IPS-20b (cell line): ENCODE results near the gene SEC22C.

ENCODE experiments used
- H3K27ac ChIP-seq: one replicate; pipeline ENCODE4 v1.5.1; 2013; ENCODE audit warnings: low read length
- H3K27me3 ChIP-seq: 2 replicates; pipeline ENCODE4 v1.6.1; 2013; ENCODE audit warnings: mild to moderate bottlenecking, low read length, inconsistent platforms; ENCODE audit not compliant: insufficient read depth
- H3K36me3 ChIP-seq: 2 replicates; pipeline ENCODE4 v1.6.1; 2013; ENCODE audit warnings: low read depth, mild to moderate bottlenecking, inconsistent platforms, low read length, moderate library complexity; ENCODE audit not compliant: insufficient read depth
- H3K4me1 ChIP-seq: 2 replicates; pipeline ENCODE4 v1.6.1; 2013; ENCODE audit warnings: mild to moderate bottlenecking, control low read depth, inconsistent platforms, low read length, moderate library complexity; ENCODE audit not compliant: insufficient read depth
- H3K4me3 ChIP-seq: 2 replicates; pipeline ENCODE4 v1.5.1; 2013; ENCODE audit warnings: mild to moderate bottlenecking, low read length, inconsistent platforms
- H3K9ac ChIP-seq: 2 replicates; pipeline ENCODE4 v1.6.1; 2013; ENCODE audit warnings: low read depth, mild to moderate bottlenecking, inconsistent platforms, low read length, moderate library complexity
- H3K9me3 ChIP-seq: 2 replicates; pipeline ENCODE4 v1.6.1; 2013; ENCODE audit warnings: mild to moderate bottlenecking, low read depth, low read length, inconsistent platforms; ENCODE audit not compliant: insufficient read depth

The SEC22C gene

DNA sequence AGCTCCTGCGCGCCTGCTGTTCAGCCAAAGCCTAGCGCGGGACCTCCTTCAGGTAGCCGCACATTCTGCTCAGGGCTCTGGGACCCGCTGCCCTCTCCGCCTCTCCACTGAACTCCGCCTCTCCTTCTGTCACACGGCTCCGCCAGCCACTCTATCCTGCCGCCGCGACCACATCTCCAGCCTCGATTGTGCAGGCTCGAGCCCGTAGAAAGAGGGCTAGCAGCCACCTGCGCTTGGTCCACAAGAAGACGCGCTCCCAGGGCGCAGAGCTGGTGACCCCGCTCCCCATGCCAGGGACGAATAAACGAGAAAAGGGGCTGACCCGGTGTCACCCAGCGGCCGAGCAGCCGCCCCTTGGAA is 80.5 kb downstream of the SEC22C start:
- peak overlapping the region; percentile 80 for H3K4me3 ChIP-seq

DNA sequence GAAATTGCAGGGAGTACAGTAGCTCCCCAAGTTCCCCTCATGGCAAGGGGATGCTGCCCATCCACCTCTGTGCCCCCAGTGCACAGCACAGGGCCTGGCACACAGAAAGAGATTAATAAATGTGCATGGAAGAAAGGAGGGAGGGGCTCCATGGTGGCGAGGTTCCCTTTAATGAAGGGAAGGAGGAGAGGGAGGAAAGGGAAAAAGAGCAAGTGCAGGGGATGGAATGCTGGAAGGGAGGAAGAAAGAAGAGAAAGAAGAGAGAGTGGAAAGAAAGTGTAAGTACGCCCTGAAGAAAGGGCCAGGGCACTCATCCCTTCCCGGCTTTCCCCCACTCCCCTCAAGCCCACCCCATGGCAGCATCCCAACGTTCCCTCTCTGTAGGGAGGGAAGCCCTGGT is 80.9 kb downstream of the SEC22C start:
- H3K4me3 ChIP-seq = peak overlapping the region; percentile 80

More for the DNA sequence above, 80.5 kb downstream of the SEC22C start:
- Histone ChIP-seq H3K36me3 (no peaks in the 10 kb centered on the region), H3K27me3 (peaks cover 61% of the 10 kb centered on the region), H3K9ac (no peak overlapping the region), H3K4me1 (peaks cover 6% of the 10 kb centered on the region; the same call in 1 of the 2 replicates), H3K27ac (no peak overlapping the region), H3K9me3 (no peaks in the 10 kb centered on the region)

DNA sequence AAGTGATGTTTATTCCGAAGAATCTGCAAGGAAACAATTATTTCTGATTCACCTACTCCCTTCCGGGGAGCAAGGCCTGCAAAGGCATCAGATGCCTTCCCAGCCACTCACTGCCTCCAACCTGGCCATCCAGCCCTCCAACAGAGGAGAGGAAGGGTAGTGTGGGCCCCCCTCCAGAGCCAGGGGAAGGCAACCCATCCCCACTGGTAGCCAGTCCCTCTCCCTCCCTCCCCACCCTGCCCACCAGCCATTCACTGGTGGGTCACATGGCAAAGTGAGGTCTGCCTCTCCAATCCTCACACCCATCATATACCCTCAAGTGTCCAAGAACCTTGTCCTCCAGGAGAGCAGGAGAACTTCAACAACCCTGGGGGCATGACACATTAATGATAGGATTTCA is 81.7 kb downstream of the SEC22C start:
- H3K27ac ChIP-seq = no peak overlapping the region
- H3K4me1 ChIP-seq = peaks cover 9% of the 10 kb centered on the region; the same call in 1 of the 2 replicates
- no peaks in the 10 kb centered on the region for H3K36me3 ChIP-seq
- H3K4me3 ChIP-seq = no peak overlapping the region
- no peaks in the 10 kb centered on the region for H3K9me3 ChIP-seq
- peaks cover 61% of the 10 kb centered on the region for H3K27me3 ChIP-seq
- no peak overlapping the region for H3K9ac ChIP-seq

More for the DNA sequence above, 80.9 kb downstream of the SEC22C start:
- Histone ChIP-seq H3K9me3 (no peaks in the 10 kb centered on the region), H3K4me1 (peaks cover 9% of the 10 kb centered on the region; the same call in 1 of the 2 replicates), H3K36me3 (no peaks in the 10 kb centered on the region), H3K27ac (no peak overlapping the region), H3K9ac (no peak overlapping the region), H3K27me3 (peaks cover 61% of the 10 kb centered on the region)

DNA sequence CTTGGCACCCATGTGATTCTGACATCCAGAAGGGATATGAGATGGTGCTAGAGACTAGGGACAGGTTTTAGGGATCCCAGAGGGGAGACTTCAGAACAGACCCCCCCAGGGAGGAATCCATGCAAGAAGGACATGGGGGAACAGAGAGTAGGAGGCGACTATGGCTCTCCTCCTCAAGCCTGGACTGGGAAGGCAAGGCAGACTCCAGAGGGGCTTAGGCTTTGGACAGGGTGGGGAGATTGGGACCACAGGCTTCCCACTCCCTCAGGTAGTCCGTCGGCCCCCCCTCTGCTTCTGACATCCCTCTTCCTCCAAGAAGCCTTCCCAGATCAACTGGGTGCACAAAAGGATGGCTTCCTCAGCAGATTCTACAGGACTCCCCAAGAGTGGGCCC is 82.3 kb downstream of the SEC22C start:
- H3K4me1 ChIP-seq = peaks cover 9% of the 10 kb centered on the region; the same call in 1 of the 2 replicates
- H3K4me3 ChIP-seq = no peak overlapping the region
- H3K9ac ChIP-seq = no peak overlapping the region
- H3K36me3 ChIP-seq = no peaks in the 10 kb centered on the region
- no peaks in the 10 kb centered on the region for H3K9me3 ChIP-seq
- H3K27me3 ChIP-seq = peaks cover 61% of the 10 kb centered on the region
- no peak overlapping the region for H3K27ac ChIP-seq

DNA sequence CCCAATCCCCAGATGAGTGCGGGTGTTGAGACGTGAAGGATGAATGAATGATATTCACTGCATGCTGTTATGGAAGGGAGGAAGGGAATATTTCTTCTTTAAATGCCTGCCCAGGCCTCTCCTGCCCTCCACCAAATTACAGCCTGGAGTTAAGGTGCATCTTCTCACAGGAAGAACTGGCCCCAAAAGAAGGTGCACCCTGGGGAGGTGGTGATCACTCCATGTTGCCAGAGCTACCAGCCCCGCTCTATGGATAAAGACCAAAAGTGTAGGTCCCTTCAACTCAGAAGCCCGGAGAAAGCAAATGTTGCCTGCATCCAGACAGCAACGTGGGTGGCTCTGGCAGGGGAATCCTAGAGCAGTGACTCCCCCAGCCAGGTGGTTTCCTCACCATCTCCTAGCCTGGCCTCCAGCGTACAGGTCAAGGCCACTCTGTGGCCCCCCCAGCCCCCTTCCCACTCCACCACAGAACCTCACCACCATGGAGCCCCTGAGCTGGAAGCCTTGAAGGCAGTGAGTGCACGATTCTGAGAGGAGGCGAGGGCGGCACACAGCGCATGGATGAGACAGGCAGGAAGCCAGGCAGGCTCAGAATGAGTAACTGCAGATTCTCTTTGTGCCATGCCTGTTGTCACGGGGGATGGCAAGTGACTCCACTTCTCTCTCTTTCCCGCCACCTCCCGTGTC is 82.8 kb downstream of the SEC22C start:
- Histone ChIP-seq H3K9ac (no peak overlapping the region), H3K27me3 (peaks cover 58% of the 10 kb centered on the region), H3K9me3 (no peaks in the 10 kb centered on the region), H3K36me3 (no peaks in the 10 kb centered on the region), H3K4me3 (no peak overlapping the region), H3K4me1 (peaks cover 9% of the 10 kb centered on the region; the same call in 1 of the 2 replicates), H3K27ac (no peak overlapping the region)

DNA sequence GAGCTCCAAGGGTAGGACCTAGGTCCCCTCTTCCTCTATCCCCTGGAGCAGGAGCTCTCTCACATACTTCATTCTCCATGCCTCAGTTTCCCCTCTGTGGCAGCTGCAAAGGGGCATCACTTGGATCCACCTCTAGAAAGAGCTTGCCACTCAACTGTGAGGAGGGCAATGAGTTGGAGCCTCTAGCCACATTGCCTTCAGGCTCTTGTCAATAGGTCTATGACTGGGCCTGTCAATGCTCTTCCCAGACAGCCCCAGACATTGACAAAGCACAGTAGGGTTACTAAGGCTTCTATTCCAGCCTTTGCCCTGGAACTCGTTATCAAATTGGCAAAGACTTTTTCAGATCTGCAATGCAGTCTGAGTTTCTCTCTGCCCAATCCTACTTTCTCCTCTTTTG is 83.7 kb downstream of the SEC22C start:
- Histone ChIP-seq H3K4me3 (no peak overlapping the region), H3K36me3 (no peaks in the 10 kb centered on the region), H3K4me1 (peaks cover 9% of the 10 kb centered on the region; the same call in 1 of the 2 replicates)

More for the DNA sequence above, 83.7 kb downstream of the SEC22C start:
- Histone ChIP-seq H3K27me3 (peaks cover 49% of the 10 kb centered on the region), H3K27ac (no peak overlapping the region), H3K9me3 (no peaks in the 10 kb centered on the region), H3K9ac (no peak overlapping the region)
